HCT116 (cell line): Measurements from ENCODE around the gene PRPSAP1. TPM values are rescaled to one million over a fixed set of nuclear protein-coding genes. Genes with fewer than 3 reads are reported as not detected.

Experiments
- ATAC-seq: fragments of 200-7000 bp; cut with Tn5 transposase; 2 replicates; pipeline ENCODE4 v1.9.1; 2020; ENCODE audit warnings: mild to moderate bottlenecking, moderate library complexity
- BruUV-seq: library from RNA; stranded (reverse); fragments of 400-500 nt; replicated peaks from 2 replicates; lab custom pipeline; 2021; lab: Mats Ljungman, UMichigan
- CTCF ChIA-PET: fragments of 300-600 bp; sonication (Branson Sonifier 250); formaldehyde crosslinking; loops from one replicate; lab custom pipeline; 2021; ENCODE audit warnings: antibody characterized with exemption; lab: Charles Lee
- POLR2A ChIA-PET: fragments of 300-600, 350-600 bp; sonication (Branson Sonifier 250); formaldehyde crosslinking; loops from one replicate; lab custom pipeline; 2021; ENCODE audit warnings: antibody characterized with exemption; lab: Charles Lee
- RAD21 ChIA-PET, 2 experiments: fragments of 300-600 bp; sonication (Branson Sonifier 250); formaldehyde crosslinking; loops; one replicate each; lab custom pipeline; 2023; ENCODE audit warnings: low total read pairs in 2 of 2; ENCODE audit not compliant: uncharacterized antibody in 2 of 2, unreplicated experiment in 2 of 2, low non-redundant PET in 1 of 2; lab: Charles Lee
- DNase-seq: peaks from one replicate; pipeline ENCODE4 v3.0.0-alpha.2; 2010; ENCODE audit warnings: low read depth, low spot score
- H2AFZ ChIP-seq: fragments of 200-600 bp; shearing (Covaris generic), sonication (generic); 2 replicates; pipeline ENCODE4 v1.6.1; 2017; ENCODE audit warnings: low read depth, mixed run types, mixed read lengths, antibody characterized with exemption, low read length; ENCODE audit not compliant: poor library complexity, severe bottlenecking
- H3K27ac ChIP-seq: 2 replicates; pipeline ENCODE4 v1.5.1; 2012; ENCODE audit warnings: low read depth, low read length
- H3K27me3 ChIP-seq: fragments of 200-600 bp; sonication (generic); 2 replicates; pipeline ENCODE4 v1.6.1; 2016; ENCODE audit warnings: mixed run types, low read length, mixed read lengths; ENCODE audit not compliant: insufficient read depth
- H3K36me3 ChIP-seq, 2 experiments: fragments of 200-500 bp in 1 of 2; fragments of 200-600 bp in 1 of 2; sonication (Bioruptor generic) in 1 of 2; sonication (generic) in 1 of 2; 2 replicates each; pipeline versions ENCODE4 v1.5.1 to v1.6.1; 2014 to 2016; ENCODE audit warnings: low read length in 2 of 2, inconsistent platforms in 1 of 2, mixed read lengths in 1 of 2, mixed run types in 1 of 2; ENCODE audit not compliant: insufficient read depth in 2 of 2, control insufficient read depth in 1 of 2
- H3K4me1 ChIP-seq, 2 experiments: fragments of 200-600 bp in 1 of 2; sonication (generic) in 1 of 2; 2 replicates each; pipeline versions ENCODE4 v1.5.1 to v1.6.1; 2012 to 2017; ENCODE audit warnings: low read length in 2 of 2, inconsistent platforms in 1 of 2, mild to moderate bottlenecking in 1 of 2, mixed read lengths in 1 of 2, mixed run types in 1 of 2, moderate library complexity in 1 of 2; ENCODE audit not compliant: insufficient read depth in 2 of 2, control insufficient read depth in 1 of 2
- H3K4me2 ChIP-seq: fragments of 200-600 bp; sonication (generic); 2 replicates; pipeline ENCODE4 v1.6.1; 2017; ENCODE audit warnings: mixed run types, low read length, mixed read lengths
- H3K4me3 ChIP-seq, 2 experiments: fragments of 200-600 bp in 1 of 2; sonication (generic) in 1 of 2; replicated peaks in 1 of 2; 2 replicates each; pipeline ENCODE4 v1.5.1; 2011 to 2016; ENCODE audit warnings: low read length in 2 of 2, control low read depth in 1 of 2, low read depth in 1 of 2, mild to moderate bottlenecking in 1 of 2, mixed read lengths in 1 of 2, mixed run types in 1 of 2
- H3K79me2 ChIP-seq: fragments of 200-600 bp; sonication (generic); 2 replicates; pipeline ENCODE4 v1.6.1; 2017; ENCODE audit warnings: mild to moderate bottlenecking, mixed run types, low read length, moderate library complexity, mixed read lengths; ENCODE audit not compliant: insufficient read depth
- H3K9ac ChIP-seq: fragments of 200-600 bp; sonication (generic); 2 replicates; pipeline ENCODE4 v1.6.1; 2016; ENCODE audit warnings: low read length, mixed read lengths
- H3K9me2 ChIP-seq: fragments of 200-600 bp; sonication (generic), shearing (Covaris generic); 2 replicates; pipeline ENCODE4 v1.6.1; 2017; ENCODE audit warnings: mixed run types, mild to moderate bottlenecking, moderate library complexity; ENCODE audit not compliant: insufficient read depth
- H3K9me3 ChIP-seq, 2 experiments: fragments of 200-500 bp in 1 of 2; fragments of 200-600 bp in 1 of 2; sonication (Bioruptor generic) in 1 of 2; sonication (generic) in 1 of 2; 2 replicates each; pipeline ENCODE4 v1.6.1; 2014 to 2017; ENCODE audit warnings: low read length in 2 of 2, mixed read lengths in 2 of 2, inconsistent platforms in 1 of 2, low read depth in 1 of 2, mild to moderate bottlenecking in 1 of 2, mixed run types in 1 of 2, moderate library complexity in 1 of 2; ENCODE audit not compliant: control insufficient read depth in 1 of 2, insufficient read depth in 1 of 2
- H4K20me1 ChIP-seq: fragments of 200-600 bp; sonication (generic), shearing (Covaris generic); 2 replicates; pipeline ENCODE4 v1.6.1; 2017; ENCODE audit warnings: mixed run types, mild to moderate bottlenecking, moderate library complexity; ENCODE audit not compliant: insufficient read depth
- CEBPB ChIP-seq: IDR thresholded peaks from 2 replicates; pipeline ENCODE4 v1.6.1; 2012; ENCODE audit warnings: low read depth
- ELF1 ChIP-seq: IDR thresholded peaks from 2 replicates; pipeline ENCODE4 v1.6.1; 2012; ENCODE audit warnings: low read depth, borderline replicate concordance
- EZH2 ChIP-seq: fragments of 200-600 bp; sonication (generic); IDR thresholded peaks from 2 replicates; pipeline ENCODE4 v1.6.1; 2017; ENCODE audit warnings: antibody characterized with exemption, mixed run types
- FOSL1 ChIP-seq: IDR thresholded peaks from 2 replicates; pipeline ENCODE4 v1.6.1; 2012; ENCODE audit warnings: low read depth
- JUND ChIP-seq: IDR thresholded peaks from 2 replicates; pipeline ENCODE4 v1.6.1; 2012
- POLR2A ChIP-seq: IDR thresholded peaks from 2 replicates; pipeline ENCODE4 v1.7.0; 2011; ENCODE audit warnings: borderline replicate concordance; ENCODE audit not compliant: insufficient read depth, insufficient read length; ENCODE audit errors: extremely low read depth
- POLR2AphosphoS5 ChIP-seq: IDR thresholded peaks from 2 replicates; pipeline ENCODE4 v1.6.1; 2011; ENCODE audit warnings: mild to moderate bottlenecking, low read depth, low read length, moderate library complexity
- RAD21 ChIP-seq: IDR thresholded peaks from 2 replicates; pipeline ENCODE4 v1.6.1; 2012; ENCODE audit warnings: low read depth, mild to moderate bottlenecking
- SIN3A ChIP-seq: IDR thresholded peaks from 2 replicates; pipeline ENCODE4 v1.6.1; 2012; ENCODE audit warnings: low read depth
- SRF ChIP-seq: IDR thresholded peaks from 2 replicates; pipeline ENCODE4 v1.6.1; 2012; ENCODE audit warnings: low read depth
- TCF7L2 ChIP-seq: IDR thresholded peaks from 2 replicates; pipeline ENCODE4 v1.7.0; 2011; ENCODE audit warnings: borderline replicate concordance, inconsistent platforms; ENCODE audit not compliant: insufficient read depth, insufficient read length; ENCODE audit errors: extremely low read depth
- YY1 ChIP-seq: IDR thresholded peaks from 2 replicates; pipeline ENCODE4 v1.6.1; 2011; ENCODE audit warnings: low read length, low read depth, moderate library complexity, mild to moderate bottlenecking; ENCODE audit not compliant: insufficient replicate concordance; ENCODE audit errors: extremely low read depth
- ZFX ChIP-seq: fragments of 450-650 bp; IDR thresholded peaks from 2 replicates; pipeline ENCODE4 v1.6.1; 2017
- intact Hi-C: fragments of 100-400 bp; cut with micrococcal nuclease; formaldehyde crosslinking; loops from 2 replicates; pipeline ENCODE4 v1.10.0; 2022
- total RNA-seq: library from RNA; stranded (reverse); gene quantifications from one replicate; pipeline ENCODE4 v1.2.1, GENCODE V29; 2021; ENCODE audit not compliant: unreplicated experiment
- TF ChIP-seq, protein P1 (sequence below): IDR thresholded peaks from 2 replicates; pipeline ENCODE4 v1.6.1; 2012; ENCODE audit warnings: low read depth
- TF ChIP-seq, protein P2 (sequence below): IDR thresholded peaks from 2 replicates; pipeline ENCODE4 v1.6.1; 2012
- TF ChIP-seq, protein P3 (sequence below), 3 experiments: fragments of 200-600 bp in 1 of 3; sonication (generic) in 1 of 3; IDR thresholded peaks in 2 of 3; conservative IDR thresholded peaks in 1 of 3; 2 replicates each; pipeline ENCODE4 v1.5.1; 2012 to 2017; ENCODE audit warnings: low read depth in 2 of 3, low read length in 2 of 3, antibody characterized with exemption in 1 of 3, borderline replicate concordance in 1 of 3, control low read depth in 1 of 3, mild to moderate bottlenecking in 1 of 3, mixed read lengths in 1 of 3, mixed run types in 1 of 3, moderate library complexity in 1 of 3; ENCODE audit not compliant: insufficient read depth in 1 of 3
- TF ChIP-seq, protein P4 (sequence below): IDR thresholded peaks from 2 replicates; pipeline ENCODE4 v1.6.1; 2011; ENCODE audit warnings: mild to moderate bottlenecking, low read length, moderate library complexity; ENCODE audit not compliant: insufficient replicate concordance; ENCODE audit errors: extremely low read depth

PRPSAP1 gene
- total RNA-seq, 1 experiment from 2014 or later, result 81.4 TPM

DNA sequence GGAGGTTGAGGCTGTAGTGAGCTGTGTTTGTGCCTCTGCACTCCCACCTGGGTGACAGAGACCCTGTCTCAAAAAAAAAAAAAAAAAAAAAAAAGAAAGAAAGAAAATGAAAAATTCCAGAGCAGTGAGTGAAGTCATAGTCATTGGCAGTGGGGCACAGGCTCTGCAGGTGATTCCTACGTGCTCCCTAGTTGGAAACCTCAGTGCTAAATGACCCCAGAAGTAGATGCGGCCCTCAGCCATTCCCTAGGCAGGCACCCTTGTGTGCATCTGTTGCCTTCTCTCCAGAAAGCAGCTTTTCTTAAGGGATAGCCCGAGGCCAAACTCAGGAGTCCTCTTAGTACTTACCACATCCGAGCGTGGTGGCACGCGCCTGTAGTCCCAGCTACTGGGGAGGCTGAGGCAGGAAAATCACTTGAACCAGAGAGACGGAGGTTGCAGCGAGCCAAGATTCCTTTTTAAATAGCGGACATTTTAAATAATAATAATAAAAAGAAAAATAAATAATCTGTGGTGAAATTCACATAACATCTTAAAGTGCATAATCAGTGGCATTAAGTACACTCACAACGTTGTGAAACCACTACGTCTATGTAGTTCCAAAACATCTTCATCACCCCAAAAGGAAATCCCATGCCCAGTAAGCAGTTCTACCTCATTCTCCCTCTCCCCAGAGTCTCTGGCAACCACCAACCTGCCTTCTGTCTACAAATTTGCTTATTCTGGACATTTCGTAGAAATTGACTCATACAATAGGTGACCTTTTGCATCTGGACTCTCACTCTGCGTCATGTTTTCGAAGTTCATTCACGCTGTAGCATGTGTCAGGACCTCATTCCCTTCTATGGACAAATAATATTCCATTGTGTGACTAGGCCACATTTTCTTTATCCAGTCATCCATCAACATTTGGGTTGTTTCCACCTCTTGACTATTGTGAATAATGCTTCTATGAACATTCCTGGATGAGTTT, 18.2 kb upstream of the PRPSAP1 start:
- Histone ChIP-seq H3K36me3 (no peaks in the 10 kb centered on the region), H3K27ac (no peak overlapping the region), H3K9me3 (no peaks in the 10 kb centered on the region), H3K4me1 (peaks cover 0 to 22% of the 10 kb centered on the region in 2 experiments; a peak in 2 of 4 replicates), H3K27me3 (no peaks in the 10 kb centered on the region)
- ChIA-PET RAD21 (interaction anchor here in 1 of 2 experiments (0.7 kb wide), 1 partner anchor 51 kb away, joined by 4 read pairs; no protein-coding TSS in a partner anchor), POLR2A (interaction anchor here (0.7 kb wide), 2 partner anchors 12 to 1273 kb away, joined by 3 to 4 read pairs; no protein-coding TSS in a partner anchor)
- ATAC-seq, result no peak
- TF ChIP-seq JUND (no peak), TCF7L2 (no peak), EZH2 (no peak), ELF1 (no peak), SIN3A (no peak), YY1 (no peak), POLR2A (no peak), RAD21 (no peak), FOSL1 (no peak), POLR2AphosphoS5 (no peak), ZFX (no peak), CEBPB (no peak), SRF (no peak)
- TF ChIP-seq, protein P1, sequence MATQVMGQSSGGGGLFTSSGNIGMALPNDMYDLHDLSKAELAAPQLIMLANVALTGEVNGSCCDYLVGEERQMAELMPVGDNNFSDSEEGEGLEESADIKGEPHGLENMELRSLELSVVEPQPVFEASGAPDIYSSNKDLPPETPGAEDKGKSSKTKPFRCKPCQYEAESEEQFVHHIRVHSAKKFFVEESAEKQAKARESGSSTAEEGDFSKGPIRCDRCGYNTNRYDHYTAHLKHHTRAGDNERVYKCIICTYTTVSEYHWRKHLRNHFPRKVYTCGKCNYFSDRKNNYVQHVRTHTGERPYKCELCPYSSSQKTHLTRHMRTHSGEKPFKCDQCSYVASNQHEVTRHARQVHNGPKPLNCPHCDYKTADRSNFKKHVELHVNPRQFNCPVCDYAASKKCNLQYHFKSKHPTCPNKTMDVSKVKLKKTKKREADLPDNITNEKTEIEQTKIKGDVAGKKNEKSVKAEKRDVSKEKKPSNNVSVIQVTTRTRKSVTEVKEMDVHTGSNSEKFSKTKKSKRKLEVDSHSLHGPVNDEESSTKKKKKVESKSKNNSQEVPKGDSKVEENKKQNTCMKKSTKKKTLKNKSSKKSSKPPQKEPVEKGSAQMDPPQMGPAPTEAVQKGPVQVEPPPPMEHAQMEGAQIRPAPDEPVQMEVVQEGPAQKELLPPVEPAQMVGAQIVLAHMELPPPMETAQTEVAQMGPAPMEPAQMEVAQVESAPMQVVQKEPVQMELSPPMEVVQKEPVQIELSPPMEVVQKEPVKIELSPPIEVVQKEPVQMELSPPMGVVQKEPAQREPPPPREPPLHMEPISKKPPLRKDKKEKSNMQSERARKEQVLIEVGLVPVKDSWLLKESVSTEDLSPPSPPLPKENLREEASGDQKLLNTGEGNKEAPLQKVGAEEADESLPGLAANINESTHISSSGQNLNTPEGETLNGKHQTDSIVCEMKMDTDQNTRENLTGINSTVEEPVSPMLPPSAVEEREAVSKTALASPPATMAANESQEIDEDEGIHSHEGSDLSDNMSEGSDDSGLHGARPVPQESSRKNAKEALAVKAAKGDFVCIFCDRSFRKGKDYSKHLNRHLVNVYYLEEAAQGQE, result no peak
- TF ChIP-seq, protein P2, sequence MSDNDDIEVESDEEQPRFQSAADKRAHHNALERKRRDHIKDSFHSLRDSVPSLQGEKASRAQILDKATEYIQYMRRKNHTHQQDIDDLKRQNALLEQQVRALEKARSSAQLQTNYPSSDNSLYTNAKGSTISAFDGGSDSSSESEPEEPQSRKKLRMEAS, result no peak
- TF ChIP-seq, protein P3, sequence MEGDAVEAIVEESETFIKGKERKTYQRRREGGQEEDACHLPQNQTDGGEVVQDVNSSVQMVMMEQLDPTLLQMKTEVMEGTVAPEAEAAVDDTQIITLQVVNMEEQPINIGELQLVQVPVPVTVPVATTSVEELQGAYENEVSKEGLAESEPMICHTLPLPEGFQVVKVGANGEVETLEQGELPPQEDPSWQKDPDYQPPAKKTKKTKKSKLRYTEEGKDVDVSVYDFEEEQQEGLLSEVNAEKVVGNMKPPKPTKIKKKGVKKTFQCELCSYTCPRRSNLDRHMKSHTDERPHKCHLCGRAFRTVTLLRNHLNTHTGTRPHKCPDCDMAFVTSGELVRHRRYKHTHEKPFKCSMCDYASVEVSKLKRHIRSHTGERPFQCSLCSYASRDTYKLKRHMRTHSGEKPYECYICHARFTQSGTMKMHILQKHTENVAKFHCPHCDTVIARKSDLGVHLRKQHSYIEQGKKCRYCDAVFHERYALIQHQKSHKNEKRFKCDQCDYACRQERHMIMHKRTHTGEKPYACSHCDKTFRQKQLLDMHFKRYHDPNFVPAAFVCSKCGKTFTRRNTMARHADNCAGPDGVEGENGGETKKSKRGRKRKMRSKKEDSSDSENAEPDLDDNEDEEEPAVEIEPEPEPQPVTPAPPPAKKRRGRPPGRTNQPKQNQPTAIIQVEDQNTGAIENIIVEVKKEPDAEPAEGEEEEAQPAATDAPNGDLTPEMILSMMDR (IDR thresholded peaks at IDR 0.05 in 2 of 3, conservative IDR thresholded peaks at IDR 0.05 in 1 of 3; ENCODE audit: borderline replicate concordance in 1 of 3, insufficient read depth in 1 of 3, low read depth in 2 of 3, low read length in 2 of 3), result no peak
- TF ChIP-seq, protein P4, sequence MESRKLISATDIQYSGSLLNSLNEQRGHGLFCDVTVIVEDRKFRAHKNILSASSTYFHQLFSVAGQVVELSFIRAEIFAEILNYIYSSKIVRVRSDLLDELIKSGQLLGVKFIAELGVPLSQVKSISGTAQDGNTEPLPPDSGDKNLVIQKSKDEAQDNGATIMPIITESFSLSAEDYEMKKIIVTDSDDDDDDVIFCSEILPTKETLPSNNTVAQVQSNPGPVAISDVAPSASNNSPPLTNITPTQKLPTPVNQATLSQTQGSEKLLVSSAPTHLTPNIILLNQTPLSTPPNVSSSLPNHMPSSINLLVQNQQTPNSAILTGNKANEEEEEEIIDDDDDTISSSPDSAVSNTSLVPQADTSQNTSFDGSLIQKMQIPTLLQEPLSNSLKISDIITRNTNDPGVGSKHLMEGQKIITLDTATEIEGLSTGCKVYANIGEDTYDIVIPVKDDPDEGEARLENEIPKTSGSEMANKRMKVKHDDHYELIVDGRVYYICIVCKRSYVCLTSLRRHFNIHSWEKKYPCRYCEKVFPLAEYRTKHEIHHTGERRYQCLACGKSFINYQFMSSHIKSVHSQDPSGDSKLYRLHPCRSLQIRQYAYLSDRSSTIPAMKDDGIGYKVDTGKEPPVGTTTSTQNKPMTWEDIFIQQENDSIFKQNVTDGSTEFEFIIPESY, result no peak
- TF ChIP-seq, all 23 proteins: peak for 0
- no peaks in the 10 kb centered on the region for H4K20me1 ChIP-seq
- no peak overlapping the region for H3K4me2 ChIP-seq
- no peak overlapping the region for H2AFZ ChIP-seq
- intact Hi-C loops, result loop anchor here (2.0 kb wide), 1 partner anchor 27 kb away; no protein-coding TSS in a partner anchor
- BruUV-seq, result no TSS peak
- no peak for DNase-seq
- no peaks in the 10 kb centered on the region for H3K9me2 ChIP-seq
- CTCF ChIA-PET, result interaction anchor here (0.7 to 2.8 kb wide), 4 partner anchors 9 to 39 kb away, joined by 4 to 40 read pairs (median 7); no protein-coding TSS in a partner anchor
- no peaks in the 10 kb centered on the region for H3K79me2 ChIP-seq
- no peak overlapping the region for H3K4me3 ChIP-seq
- no peak overlapping the region for H3K9ac ChIP-seq
